HG02970 (cell line): Measurements from ENCODE around the gene ABHD16A.

Experiments
- ATAC-seq: cut with Tn5 transposase; IDR thresholded peaks from one replicate; pipeline ENCODE4 v1.9.1; 2021; ENCODE audit warnings: mild to moderate bottlenecking, moderate library complexity, moderate number of reproducible peaks; ENCODE audit not compliant: unreplicated experiment, low FRiP score

ABHD16A gene

GRCh38 chr6:31702819-31703716, at the start of gene ABHD16A:
Gene ABHD16A, minus strand, starts transcription at chr6:31703324. Its CDS starts 43 bp downstream, at chr6:31703281.
- peak; percentile 93 for ATAC-seq

- ATAC-seq, result no peak
These were observed 49.7 kb upstream of the ABHD16A start for GRCh38 chr6:31752739-31753319.

- ATAC-seq, result no peak
These were observed 47.4 kb upstream of the ABHD16A start for GRCh38 chr6:31750411-31751022.

- ATAC-seq, result no peak
These were observed 46.3 kb upstream of the ABHD16A start for GRCh38 chr6:31749301-31750036.

GRCh38 chr6:31744422-31744821, 41.3 kb upstream of the ABHD16A start:
- ATAC-seq, result no peak

- ATAC-seq, result no peak
These were observed 39.8 kb upstream of the ABHD16A start for GRCh38 chr6:31742894-31743293.

GRCh38 chr6:31741815-31742214, 38.7 kb upstream of the ABHD16A start:
- ATAC-seq, result no peak

GRCh38 chr6:31740397-31741223, 37.5 kb upstream of the ABHD16A start:
- no peak for ATAC-seq

GRCh38 chr6:31739639-31740396, 36.7 kb upstream of the ABHD16A start, which contains the start of gene MSH5:
Gene MSH5, plus strand, starts transcription at chr6:31740005. Its CDS starts 462 bp downstream, at chr6:31740467.
- ATAC-seq, result peak; percentile 63

- no peak for ATAC-seq
These were observed 35.2 kb upstream of the ABHD16A start for GRCh38 chr6:31737991-31738979.

GRCh38 chr6:31737315-31737990, 34.3 kb upstream of the ABHD16A start:
- no peak for ATAC-seq

GRCh38 chr6:31736768-31737314, 33.7 kb upstream of the ABHD16A start:
- ATAC-seq, result no peak

- no peak for ATAC-seq
These were observed 33.1 kb upstream of the ABHD16A start, which contains the start of gene CLIC1 for GRCh38 chr6:31736021-31736767. Gene CLIC1, minus strand, starts transcription at chr6:31736530. Its CDS starts 230 bp downstream, at chr6:31736300.

GRCh38 chr6:31734821-31735406, 31.8 kb upstream of the ABHD16A start:
- ATAC-seq, result no peak

- no peak for ATAC-seq
These were observed 31.2 kb upstream of the ABHD16A start for GRCh38 chr6:31734247-31734820.
